Endothelial cell of umbilical vein (primary cell): Measurements from ENCODE around the gene DHCR7. TPM values are rescaled to one million over a fixed set of nuclear protein-coding genes. Genes with fewer than 3 reads are reported as not detected.

ENCODE experiments used
- BruUV-seq: library from RNA; stranded (reverse); fragments of 400-500 nt; replicated peaks from 2 replicates; lab custom pipeline; 2021; lab: Mats Ljungman, UMichigan
- CTCF ChIA-PET: fragments of 300-600, 350-600 bp; sonication (Branson Sonifier 250); formaldehyde crosslinking; loops from one replicate; lab custom pipeline; 2021; ENCODE audit warnings: antibody characterized with exemption, inconsistent platforms; lab: Charles Lee
- POLR2A ChIA-PET: fragments of 300-600, 350-600 bp; sonication (Branson Sonifier 250); formaldehyde crosslinking; loops from one replicate; lab custom pipeline; 2021; ENCODE audit warnings: antibody characterized with exemption, inconsistent platforms; lab: Charles Lee
- DNase-seq: peaks from one replicate; pipeline ENCODE4 v3.0.0-alpha.2; 2011; ENCODE audit warnings: low read depth, low spot score
- FAIRE-seq: peaks from 2 replicates; lab custom pipeline; 2011; peaks lifted over from hg19 to GRCh38; lab: Jason Lieb, UNC
- H2AFZ ChIP-seq: 2 replicates; pipeline ENCODE4 v1.6.0; 2012; ENCODE audit warnings: low read depth, low read length, control low read depth, inconsistent platforms
- H3K27ac ChIP-seq: 2 replicates; pipeline ENCODE4 v1.5.1; 2011; ENCODE audit warnings: low read depth, mild to moderate bottlenecking, control low read depth, low read length, moderate library complexity; ENCODE audit not compliant: insufficient read depth
- H3K27me3 ChIP-seq, 2 experiments: 2 replicates each; pipeline versions ENCODE4 v1.6.0 to v1.6.1; 2011; ENCODE audit warnings: low read length in 2 of 2, mixed read lengths in 1 of 2; ENCODE audit not compliant: control insufficient read depth in 2 of 2, insufficient read depth in 2 of 2
- H3K36me3 ChIP-seq, 2 experiments: 2 replicates in 1 of 2; 3 replicates in 1 of 2; pipeline ENCODE4 v1.5.1; 2011; ENCODE audit warnings: low read length in 2 of 2, mild to moderate bottlenecking in 1 of 2, moderate library complexity in 1 of 2; ENCODE audit not compliant: control insufficient read depth in 2 of 2, insufficient read depth in 2 of 2; ENCODE audit errors: extremely low read depth in 1 of 2
- H3K4me1 ChIP-seq: 3 replicates; pipeline ENCODE4 v1.5.1; 2011; ENCODE audit warnings: mild to moderate bottlenecking, low read length; ENCODE audit not compliant: control insufficient read depth, insufficient read depth; ENCODE audit errors: extremely low read depth
- H3K4me2 ChIP-seq: 2 replicates; pipeline ENCODE4 v1.6.1; 2011; ENCODE audit warnings: low read length, control low read depth, mixed read lengths; ENCODE audit not compliant: insufficient read depth
- H3K4me3 ChIP-seq, 3 experiments: fragments of 200-600 bp in 1 of 3; sonication (generic), shearing (Covaris generic) in 1 of 3; replicated peaks in 1 of 3; 2 replicates each; pipeline ENCODE4 v1.5.1; 2011 to 2016; ENCODE audit warnings: control low read depth in 3 of 3, low read length in 3 of 3, mild to moderate bottlenecking in 2 of 3, inconsistent platforms in 1 of 3, low read depth in 1 of 3, moderate library complexity in 1 of 3; ENCODE audit not compliant: insufficient read depth in 1 of 3
- H3K79me2 ChIP-seq: 2 replicates; pipeline ENCODE4 v1.6.0; 2012; ENCODE audit warnings: low read length, inconsistent platforms; ENCODE audit not compliant: control insufficient read depth, insufficient read depth
- H3K9ac ChIP-seq: replicated peaks from 2 replicates; pipeline ENCODE3; 2011; ENCODE audit warnings: low read length, control low read depth; ENCODE audit not compliant: insufficient read depth; ENCODE audit errors: extremely low read depth
- H3K9me1 ChIP-seq: replicated peaks from 3 replicates; pipeline ENCODE4 v1.6.0; 2011; ENCODE audit warnings: mild to moderate bottlenecking, low read length; ENCODE audit not compliant: control insufficient read depth, insufficient read depth; ENCODE audit errors: extremely low read depth
- H3K9me3 ChIP-seq: replicated peaks from 2 replicates; pipeline ENCODE4 v1.5.1; 2012; ENCODE audit warnings: low read length, inconsistent platforms; ENCODE audit not compliant: control insufficient read depth, insufficient read depth
- H4K20me1 ChIP-seq: replicated peaks from 2 replicates; pipeline ENCODE3; 2011; ENCODE audit warnings: mild to moderate bottlenecking, low read length; ENCODE audit not compliant: control insufficient read depth, insufficient read depth; ENCODE audit errors: extremely low read depth
- CTCF ChIP-seq, 2 donors: IDR thresholded peaks; 1 replicate in 1 of 2; 2 replicates in 1 of 2; pipeline ENCODE4 v1.5.1; 2011; ENCODE audit warnings: low read length in 2 of 2, mild to moderate bottlenecking in 2 of 2, moderate library complexity in 2 of 2, control low read depth in 1 of 2, inconsistent platforms in 1 of 2, low read depth in 1 of 2; ENCODE audit not compliant: insufficient read depth in 1 of 2; ENCODE audit errors: extremely low read depth in 1 of 2
- EZH2 ChIP-seq: IDR thresholded peaks from 2 replicates; pipeline ENCODE4 v1.6.1; 2012; ENCODE audit warnings: borderline replicate concordance, low read depth, mild to moderate bottlenecking, moderate library complexity, low read length, inconsistent platforms; ENCODE audit not compliant: severe bottlenecking
- FOS ChIP-seq: IDR thresholded peaks from 2 replicates; pipeline ENCODE4 v1.6.1; 2011; ENCODE audit warnings: mild to moderate bottlenecking, low read length, moderate library complexity, borderline replicate concordance; ENCODE audit not compliant: insufficient read depth
- GATA2 ChIP-seq: IDR thresholded peaks from 2 replicates; pipeline ENCODE4 v1.7.0; 2011; ENCODE audit warnings: low read depth, mild to moderate bottlenecking, moderate library complexity, mixed read lengths, low read length; ENCODE audit not compliant: insufficient read length, insufficient read depth
- JUN ChIP-seq: IDR thresholded peaks from 2 replicates; pipeline ENCODE4 v1.6.1; 2011; ENCODE audit warnings: borderline replicate concordance, low read depth; ENCODE audit not compliant: insufficient read length, insufficient read depth
- MAX ChIP-seq: IDR thresholded peaks from 2 replicates; pipeline ENCODE4 v1.6.1; 2011; ENCODE audit not compliant: insufficient read depth, insufficient read length
- MYC ChIP-seq: IDR thresholded peaks from one replicate; pipeline ENCODE4 v1.6.1; 2011; ENCODE audit warnings: mild to moderate bottlenecking, low read depth, low read length
- POLR2A ChIP-seq: IDR thresholded peaks from 2 replicates; pipeline ENCODE4 v1.6.1; 2012; ENCODE audit warnings: low read depth, mild to moderate bottlenecking, control low read depth, low read length
- POLR2AphosphoS5 ChIP-seq: IDR thresholded peaks from 2 replicates; pipeline ENCODE4 v1.6.1; 2012; ENCODE audit warnings: low read depth, mild to moderate bottlenecking, control low read depth, low read length, moderate library complexity; ENCODE audit not compliant: insufficient read depth
- dilution Hi-C: fragments of 300-500 bp; cut with MboI; formaldehyde crosslinking; loops from one replicate; pipeline ENCODE4 v1.15.0; 2019; ENCODE audit warnings: low sequenced_read_pairs; ENCODE audit not compliant: extremely low pct_ligation_motif_present
- intact Hi-C: fragments of 100-400 bp; cut with micrococcal nuclease; formaldehyde crosslinking; loops from one replicate; pipeline ENCODE4 v1.10.0; 2022
- polyA plus RNA-seq, 4 experiments: library from polyadenylated mRNA; depleted of rRNA in 3 of 4; stranded (reverse) in 3 of 4; unstranded in 1 of 4; fragments of >200 nt; gene quantifications; 2 replicates each; pipeline versions ENCODE4 v1.2.1 to v1.2.3, GENCODE V29; 2011 to 2012; ENCODE audit warnings: missing spikeins in 1 of 4
- total RNA-seq: library from RNA; stranded (reverse); gene quantifications from 2 replicates; pipeline ENCODE4 v1.2.3, GENCODE V29; 2021

The DHCR7 gene
- total and polyA plus RNA-seq, 2 donors (not counting 3 experiments of a cell fraction or from before 2014, with no cell fraction given) = 171 to 175 TPM

DNA sequence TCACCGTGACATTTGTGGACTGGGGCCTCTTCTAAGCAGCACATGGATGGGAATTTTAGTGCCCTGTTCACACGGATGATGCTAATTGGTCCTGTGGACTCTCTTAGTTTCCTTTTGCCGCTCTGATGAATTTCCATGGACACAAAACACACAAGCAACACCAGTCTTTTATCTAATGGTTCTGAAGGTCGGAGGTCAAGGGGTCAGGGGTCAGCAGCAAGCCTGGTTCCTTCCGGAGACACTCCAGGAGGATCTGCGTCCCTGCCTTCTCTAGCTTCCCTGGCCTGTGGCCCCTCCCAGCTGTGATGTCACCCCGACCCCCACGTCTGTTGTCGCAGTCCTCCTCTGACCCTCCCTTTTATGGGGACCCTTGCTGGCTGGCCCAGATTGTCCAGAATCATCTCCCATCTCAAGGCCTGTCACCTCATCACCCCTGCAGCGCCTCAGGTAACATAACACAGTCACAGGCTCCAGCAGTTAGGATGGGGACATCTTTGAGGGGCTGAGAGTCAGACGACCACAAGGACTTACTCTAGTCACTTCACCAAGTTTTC is 11.7 kb upstream of the DHCR7 start:
- TF ChIP-seq MYC (no peak), POLR2AphosphoS5 (no peak), MAX (no peak), FOS (no peak), EZH2 (no peak), JUN (no peak), GATA2 (no peak), POLR2A (no peak), CTCF (IDR thresholded peaks at IDR 0.05; ENCODE audit: extremely low read depth in 1 of 2, insufficient read depth in 1 of 2, low read depth in 1 of 2, low read length in 2 of 2) (no peak)
- intact Hi-C loops (loop anchor here (10.0 kb wide), 1 partner anchor 325 kb away; no protein-coding TSS in a partner anchor), dilution Hi-C loops (no loop called here)
- H2AFZ ChIP-seq = no peak overlapping the region
- DNase-seq (no peak), FAIRE-seq (no peak)
- H3K9me3 ChIP-seq = no peaks in the 10 kb centered on the region
- POLR2A ChIA-PET = no interaction called here
- no peaks in the 10 kb centered on the region for H3K4me1 ChIP-seq
- no peak overlapping the region for H3K4me2 ChIP-seq
- no peaks in the 10 kb centered on the region for H3K27me3 ChIP-seq
- H3K9ac ChIP-seq = no peak overlapping the region
- BruUV-seq = no TSS peak
- no peaks in the 10 kb centered on the region for H3K9me1 ChIP-seq
- H3K27ac ChIP-seq = no peak overlapping the region
- H3K79me2 ChIP-seq = no peaks in the 10 kb centered on the region
- CTCF ChIA-PET = no interaction called here
- no peaks in the 10 kb centered on the region for H4K20me1 ChIP-seq
- H3K4me3 ChIP-seq = no peak overlapping the region
- peaks cover 17 to 36% of the 10 kb centered on the region in 2 experiments for H3K36me3 ChIP-seq
